ENCODE measurements around the gene GMPPA. TPM values are rescaled to one million over a fixed set of nuclear protein-coding genes. Genes with fewer than 3 reads are reported as not detected.

The GMPPA gene
- total RNA-seq, 1 experiment from 2014 or later, result 89.6 TPM

DNA sequence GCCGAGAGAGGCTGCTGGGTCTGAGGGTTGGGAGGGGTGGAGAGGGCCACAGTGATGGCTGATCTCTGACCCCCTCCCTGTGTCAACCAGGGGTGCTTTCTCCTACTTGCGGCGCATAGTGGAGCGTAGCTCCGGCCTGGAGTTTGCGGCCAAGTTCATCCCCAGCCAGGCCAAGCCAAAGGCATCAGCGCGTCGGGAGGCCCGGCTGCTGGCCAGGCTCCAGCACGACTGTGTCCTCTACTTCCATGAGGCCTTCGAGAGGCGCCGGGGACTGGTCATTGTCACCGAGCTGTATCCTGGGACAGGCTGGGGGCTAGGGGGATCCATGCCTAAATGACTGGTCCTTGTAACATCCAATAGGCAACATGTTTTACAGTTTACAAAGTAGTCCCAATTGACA lies 20.9 kb upstream of the GMPPA start:
- Histone ChIP-seq H3K9me3 (no peaks in the 10 kb centered on the region), H3K4me3 (no peak overlapping the region), H3K36me3 (no peaks in the 10 kb centered on the region), H3K27me3 (no peaks in the 10 kb centered on the region)
- no peak for DNase-seq

DNA sequence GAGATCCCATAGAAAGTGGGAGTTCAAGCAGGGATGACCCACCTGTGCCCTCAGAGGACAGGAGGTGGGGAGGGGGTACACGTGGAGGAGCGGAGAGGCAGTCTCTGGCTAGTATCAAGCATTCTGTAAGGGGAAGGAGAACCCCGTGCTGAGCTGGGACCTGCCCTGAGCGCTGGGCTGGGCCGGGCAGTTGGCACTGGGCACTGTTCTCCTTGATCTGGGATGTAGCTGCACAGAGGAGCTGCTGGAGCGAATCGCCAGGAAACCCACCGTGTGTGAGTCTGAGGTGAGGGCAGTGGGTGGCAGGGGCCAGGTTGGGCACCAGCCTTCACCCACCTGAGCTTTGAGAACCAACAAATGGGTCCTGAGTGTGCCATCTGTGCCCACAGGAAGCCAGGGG lies 19.8 kb upstream of the GMPPA start:
- no peaks in the 10 kb centered on the region for H3K27me3 ChIP-seq
- H3K36me3 ChIP-seq, result no peaks in the 10 kb centered on the region

DNA sequence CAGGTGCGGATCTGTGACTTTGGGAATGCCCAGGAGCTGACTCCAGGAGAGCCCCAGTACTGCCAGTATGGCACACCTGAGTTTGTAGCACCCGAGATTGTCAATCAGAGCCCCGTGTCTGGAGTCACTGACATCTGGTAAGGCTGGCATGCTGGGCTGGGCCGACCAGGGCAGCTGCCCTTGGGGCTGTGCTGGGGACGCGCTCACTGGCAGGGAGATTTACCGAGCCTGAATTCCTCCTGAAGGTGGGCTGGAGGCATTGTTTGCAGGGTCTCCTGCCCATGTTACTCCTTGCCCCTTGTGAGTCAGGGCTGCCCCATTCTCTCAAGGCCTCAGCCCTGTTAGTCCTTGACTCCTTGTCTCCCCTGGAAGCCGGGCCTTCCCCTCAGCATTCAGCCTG lies 18.7 kb upstream of the GMPPA start:
- DNase-seq, result no peak
- Histone ChIP-seq H3K27me3 (no peaks in the 10 kb centered on the region), H3K4me3 (no peak overlapping the region), H3K9me3 (no peaks in the 10 kb centered on the region), H3K36me3 (no peaks in the 10 kb centered on the region)

More for the DNA sequence above, 19.8 kb upstream of the GMPPA start:
- DNase-seq, result no peak
- no peaks in the 10 kb centered on the region for H3K9me3 ChIP-seq
- no peak overlapping the region for H3K4me3 ChIP-seq

DNA sequence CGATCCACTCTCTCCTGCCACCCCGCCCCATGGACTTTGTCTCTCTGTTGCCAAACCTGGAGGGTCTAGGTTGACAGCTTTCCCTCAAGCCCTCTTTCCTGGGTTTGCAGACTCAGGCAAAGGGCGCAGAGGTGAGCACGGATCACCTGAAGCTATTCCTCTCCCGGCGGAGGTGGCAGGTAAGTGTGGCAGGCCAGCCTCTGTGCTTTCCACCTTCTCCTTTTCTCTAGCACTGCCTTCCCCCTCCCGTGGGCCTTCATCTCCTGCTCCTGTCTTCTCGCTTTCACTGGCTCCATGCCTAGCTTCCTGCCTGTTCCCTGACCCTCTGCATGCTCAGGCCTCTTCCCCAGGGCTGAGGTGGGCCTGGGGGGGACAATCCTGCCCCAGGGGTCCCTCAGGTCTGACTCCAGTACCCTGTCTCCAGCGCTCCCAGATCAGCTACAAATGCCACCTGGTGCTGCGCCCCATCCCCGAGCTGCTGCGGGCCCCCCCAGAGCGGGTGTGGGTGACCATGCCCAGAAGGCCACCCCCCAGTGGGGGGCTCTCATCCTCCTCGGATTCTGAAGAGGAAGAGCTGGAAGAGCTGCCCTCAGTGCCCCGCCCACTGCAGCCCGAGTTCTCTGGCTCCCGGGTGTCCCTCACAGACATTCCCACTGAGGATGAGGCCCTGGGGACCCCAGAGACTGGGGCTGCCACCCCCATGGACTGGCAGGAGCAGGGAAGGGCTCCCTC lies 15.9 kb upstream of the GMPPA start:
- DNase-seq, result no peak
- Histone ChIP-seq H3K27me3 (no peaks in the 10 kb centered on the region), H3K9me3 (no peaks in the 10 kb centered on the region), H3K4me3 (no peak overlapping the region), H3K36me3 (no peaks in the 10 kb centered on the region)

DNA sequence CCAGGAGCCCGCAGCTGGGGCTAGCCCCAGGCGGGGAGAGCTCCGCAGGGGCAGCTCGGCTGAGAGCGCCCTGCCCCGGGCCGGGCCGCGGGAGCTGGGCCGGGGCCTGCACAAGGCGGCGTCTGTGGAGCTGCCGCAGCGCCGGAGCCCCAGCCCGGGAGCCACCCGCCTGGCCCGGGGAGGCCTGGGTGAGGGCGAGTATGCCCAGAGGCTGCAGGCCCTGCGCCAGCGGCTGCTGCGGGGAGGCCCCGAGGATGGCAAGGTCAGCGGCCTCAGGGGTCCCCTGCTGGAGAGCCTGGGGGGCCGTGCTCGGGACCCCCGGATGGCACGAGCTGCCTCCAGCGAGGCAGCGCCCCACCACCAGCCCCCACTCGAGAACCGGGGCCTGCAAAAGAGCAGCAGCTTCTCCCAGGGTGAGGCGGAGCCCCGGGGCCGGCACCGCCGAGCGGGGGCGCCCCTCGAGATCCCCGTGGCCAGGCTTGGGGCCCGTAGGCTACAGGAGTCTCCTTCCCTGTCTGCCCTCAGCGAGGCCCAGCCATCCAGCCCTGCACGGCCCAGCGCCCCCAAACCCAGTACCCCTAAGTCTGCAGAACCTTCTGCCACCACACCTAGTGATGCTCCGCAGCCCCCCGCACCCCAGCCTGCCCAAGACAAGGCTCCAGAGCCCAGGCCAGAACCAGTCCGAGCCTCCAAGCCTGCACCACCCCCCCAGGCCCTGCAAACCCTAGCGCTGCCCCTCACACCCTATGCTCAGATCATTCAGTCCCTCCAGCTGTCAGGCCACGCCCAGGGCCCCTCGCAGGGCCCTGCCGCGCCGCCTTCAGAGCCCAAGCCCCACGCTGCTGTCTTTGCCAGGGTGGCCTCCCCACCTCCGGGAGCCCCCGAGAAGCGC lies 15.0 kb upstream of the GMPPA start:
- no peaks in the 10 kb centered on the region for H3K27me3 ChIP-seq
- H3K9me3 ChIP-seq, result no peaks in the 10 kb centered on the region
- no peaks in the 10 kb centered on the region for H3K36me3 ChIP-seq
- DNase-seq, result no peak
- H3K4me3 ChIP-seq, result no peak overlapping the region

DNA sequence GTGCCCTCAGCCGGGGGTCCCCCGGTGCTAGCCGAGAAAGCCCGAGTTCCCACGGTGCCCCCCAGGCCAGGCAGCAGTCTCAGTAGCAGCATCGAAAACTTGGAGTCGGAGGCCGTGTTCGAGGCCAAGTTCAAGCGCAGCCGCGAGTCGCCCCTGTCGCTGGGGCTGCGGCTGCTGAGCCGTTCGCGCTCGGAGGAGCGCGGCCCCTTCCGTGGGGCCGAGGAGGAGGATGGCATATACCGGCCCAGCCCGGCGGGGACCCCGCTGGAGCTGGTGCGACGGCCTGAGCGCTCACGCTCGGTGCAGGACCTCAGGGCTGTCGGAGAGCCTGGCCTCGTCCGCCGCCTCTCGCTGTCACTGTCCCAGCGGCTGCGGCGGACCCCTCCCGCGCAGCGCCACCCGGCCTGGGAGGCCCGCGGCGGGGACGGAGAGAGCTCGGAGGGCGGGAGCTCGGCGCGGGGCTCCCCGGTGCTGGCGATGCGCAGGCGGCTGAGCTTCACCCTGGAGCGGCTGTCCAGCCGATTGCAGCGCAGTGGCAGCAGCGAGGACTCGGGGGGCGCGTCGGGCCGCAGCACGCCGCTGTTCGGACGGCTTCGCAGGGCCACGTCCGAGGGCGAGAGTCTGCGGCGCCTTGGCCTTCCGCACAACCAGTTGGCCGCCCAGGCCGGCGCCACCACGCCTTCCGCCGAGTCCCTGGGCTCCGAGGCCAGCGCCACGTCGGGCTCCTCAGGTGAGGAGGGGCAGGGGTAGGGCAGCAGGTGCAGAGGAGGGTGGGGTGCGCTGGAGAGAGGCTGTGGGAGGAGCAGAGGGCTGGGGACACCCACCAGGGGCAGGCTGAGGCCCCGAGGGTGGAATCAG lies 14.1 kb upstream of the GMPPA start:
- no peak for DNase-seq
- no peak overlapping the region for H3K4me3 ChIP-seq
- H3K36me3 ChIP-seq, result no peaks in the 10 kb centered on the region
- H3K9me3 ChIP-seq, result no peaks in the 10 kb centered on the region
- H3K27me3 ChIP-seq, result no peaks in the 10 kb centered on the region

DNA sequence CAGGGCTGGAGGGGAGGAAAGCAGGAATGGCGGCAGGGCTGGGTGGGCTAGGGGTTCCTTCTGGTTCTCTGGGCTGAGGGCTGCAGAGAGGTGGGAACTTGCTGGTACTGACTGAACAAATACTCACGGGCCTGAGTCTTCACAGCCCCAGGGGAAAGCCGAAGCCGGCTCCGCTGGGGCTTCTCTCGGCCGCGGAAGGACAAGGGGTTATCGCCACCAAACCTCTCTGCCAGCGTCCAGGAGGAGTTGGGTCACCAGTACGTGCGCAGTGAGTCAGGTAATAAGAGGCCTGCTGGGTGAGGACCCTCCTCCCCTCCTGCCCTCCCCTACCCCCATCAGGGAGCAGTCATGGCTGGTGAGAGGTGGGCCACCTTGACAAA lies 13.5 kb upstream of the GMPPA start:
- H3K27me3 ChIP-seq, result no peaks in the 10 kb centered on the region
- no peaks in the 10 kb centered on the region for H3K9me3 ChIP-seq
- H3K4me3 ChIP-seq, result no peak overlapping the region
- no peak for DNase-seq
- H3K36me3 ChIP-seq, result no peaks in the 10 kb centered on the region

DNA sequence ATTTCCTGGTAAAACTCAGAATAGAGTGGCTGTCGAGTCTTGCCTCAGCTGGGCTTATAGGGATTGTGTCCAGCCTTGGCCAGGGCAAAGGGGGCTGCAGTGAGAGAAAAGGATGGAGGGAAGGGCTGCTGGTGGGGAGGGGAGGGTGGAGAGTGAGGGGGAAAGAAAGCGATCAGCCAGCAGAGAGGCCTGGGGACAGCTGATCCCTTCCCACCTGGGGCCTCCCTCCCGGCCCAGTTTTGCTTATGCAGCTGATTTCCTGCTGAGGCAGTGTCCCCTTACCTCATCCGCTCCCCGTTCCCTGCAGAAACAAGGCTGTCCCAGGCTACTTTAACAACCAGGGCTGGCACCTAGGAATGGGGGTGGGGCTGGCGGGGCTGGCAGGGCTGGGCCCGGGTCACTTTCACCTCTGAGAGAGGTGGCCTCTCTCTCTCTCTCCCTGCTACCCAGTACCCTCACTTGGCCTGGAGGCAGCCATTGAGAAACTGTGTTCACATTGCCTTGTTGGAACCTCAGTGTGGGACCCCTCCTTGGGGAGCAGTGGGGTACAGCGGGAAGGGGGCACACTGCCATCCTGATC lies 12.2 kb upstream of the GMPPA start:
- no peak for DNase-seq
- Histone ChIP-seq H3K4me3 (no peak overlapping the region), H3K27me3 (no peaks in the 10 kb centered on the region), H3K9me3 (no peaks in the 10 kb centered on the region), H3K36me3 (no peaks in the 10 kb centered on the region)

DNA sequence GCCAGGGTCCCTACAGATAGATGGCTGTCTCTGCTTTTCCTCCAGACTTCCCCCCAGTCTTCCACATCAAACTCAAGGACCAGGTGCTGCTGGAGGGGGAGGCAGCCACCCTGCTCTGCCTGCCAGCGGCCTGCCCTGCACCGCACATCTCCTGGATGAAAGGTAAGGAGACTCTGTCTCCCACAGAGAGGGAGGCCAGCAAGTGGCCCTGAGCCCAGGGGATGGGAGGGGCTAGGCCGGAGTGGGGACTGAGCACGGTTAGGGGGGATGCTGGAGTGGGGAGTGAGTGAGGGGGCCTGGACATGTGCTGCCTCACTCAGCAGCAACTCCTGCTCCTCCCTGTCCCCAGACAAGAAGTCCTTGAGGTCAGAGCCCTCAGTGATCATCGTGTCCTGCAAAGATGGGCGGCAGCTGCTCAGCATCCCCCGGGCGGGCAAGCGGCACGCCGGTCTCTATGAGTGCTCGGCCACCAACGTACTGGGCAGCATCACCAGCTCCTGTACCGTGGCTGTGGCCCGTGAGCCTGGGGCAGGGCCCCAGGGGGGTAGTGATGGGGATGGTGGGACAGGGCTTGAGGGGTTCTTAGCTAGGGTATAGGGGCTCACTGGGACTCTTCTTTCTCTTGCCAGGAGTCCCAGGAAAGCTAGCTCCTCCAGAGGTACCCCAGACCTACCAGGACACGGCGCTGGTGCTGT lies 10.4 kb upstream of the GMPPA start:
- no peaks in the 10 kb centered on the region for H3K9me3 ChIP-seq
- no peaks in the 10 kb centered on the region for H3K36me3 ChIP-seq
- no peak overlapping the region for H3K4me3 ChIP-seq
- no peaks in the 10 kb centered on the region for H3K27me3 ChIP-seq
- DNase-seq, result no peak

DNA sequence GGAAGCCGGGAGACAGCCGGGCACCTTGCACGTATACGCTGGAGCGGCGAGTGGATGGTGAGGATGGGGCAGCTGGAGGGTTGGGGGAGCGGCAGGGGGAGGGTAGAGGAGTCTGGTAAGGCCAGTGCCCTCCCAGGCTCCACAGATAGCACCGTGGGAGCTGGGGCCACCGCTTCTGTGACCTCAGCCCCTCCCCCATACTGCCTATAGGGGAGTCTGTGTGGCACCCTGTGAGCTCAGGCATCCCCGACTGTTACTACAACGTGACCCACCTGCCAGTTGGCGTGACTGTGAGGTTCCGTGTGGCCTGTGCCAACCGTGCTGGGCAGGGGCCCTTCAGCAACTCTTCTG lies 9.9 kb upstream of the GMPPA start:
- Histone ChIP-seq H3K36me3 (no peaks in the 10 kb centered on the region), H3K4me3 (no peak overlapping the region), H3K27me3 (no peaks in the 10 kb centered on the region), H3K9me3 (no peaks in the 10 kb centered on the region)
- DNase-seq, result no peak

DNA sequence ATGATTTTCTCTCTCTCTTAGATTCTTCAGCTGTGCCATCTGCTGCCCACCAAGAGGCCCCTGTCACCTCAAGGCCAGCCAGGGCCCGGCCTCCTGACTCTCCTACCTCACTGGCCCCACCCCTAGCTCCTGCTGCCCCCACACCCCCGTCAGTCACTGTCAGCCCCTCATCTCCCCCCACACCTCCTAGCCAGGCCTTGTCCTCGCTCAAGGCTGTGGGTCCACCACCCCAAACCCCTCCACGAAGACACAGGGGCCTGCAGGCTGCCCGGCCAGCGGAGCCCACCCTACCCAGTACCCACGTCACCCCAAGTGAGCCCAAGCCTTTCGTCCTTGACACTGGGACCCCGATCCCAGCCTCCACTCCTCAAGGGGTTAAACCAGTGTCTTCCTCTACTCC lies 9.4 kb upstream of the GMPPA start:
- no peaks in the 10 kb centered on the region for H3K36me3 ChIP-seq
- no peak overlapping the region for H3K4me3 ChIP-seq
- H3K9me3 ChIP-seq, result no peaks in the 10 kb centered on the region
- no peaks in the 10 kb centered on the region for H3K27me3 ChIP-seq
- no peak for DNase-seq

DNA sequence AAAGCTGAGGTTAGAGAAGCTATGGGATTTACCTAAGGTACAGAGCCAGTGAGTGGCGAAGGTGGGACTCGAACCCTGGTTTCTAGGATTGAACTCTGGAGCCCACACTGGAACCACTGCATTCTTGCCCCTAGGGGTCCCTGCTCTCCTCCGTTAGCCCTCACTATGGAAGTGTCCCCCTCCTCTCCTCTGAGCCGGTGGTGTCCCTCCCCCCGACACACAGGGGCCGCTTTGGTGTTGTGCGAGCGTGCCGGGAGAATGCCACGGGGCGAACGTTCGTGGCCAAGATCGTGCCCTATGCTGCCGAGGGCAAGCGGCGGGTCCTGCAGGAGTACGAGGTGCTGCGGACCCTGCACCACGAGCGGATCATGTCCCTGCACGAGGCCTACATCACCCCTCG lies 8.5 kb upstream of the GMPPA start:
- DNase-seq, result no peak

DNA sequence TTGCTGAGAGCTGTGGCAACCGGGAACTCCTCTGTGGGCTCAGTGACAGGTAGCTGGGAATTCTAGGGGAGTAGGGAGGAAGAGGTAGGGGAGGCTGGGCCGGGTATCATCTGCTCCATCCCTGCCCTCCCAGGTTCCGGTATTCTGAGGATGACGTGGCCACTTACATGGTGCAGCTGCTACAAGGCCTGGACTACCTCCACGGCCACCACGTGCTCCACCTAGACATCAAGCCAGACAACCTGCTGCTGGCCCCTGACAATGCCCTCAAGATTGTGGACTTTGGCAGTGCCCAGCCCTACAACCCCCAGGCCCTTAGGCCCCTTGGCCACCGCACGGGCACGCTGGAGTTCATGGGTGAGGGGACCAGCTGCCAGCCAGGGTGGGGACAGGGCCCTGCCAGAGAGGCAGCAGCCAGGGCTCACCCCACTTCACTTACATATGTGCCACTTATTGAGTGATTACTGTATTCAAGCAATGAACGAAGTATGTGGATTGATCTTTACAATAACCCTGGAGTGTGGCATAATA lies 8.0 kb upstream of the GMPPA start:
- Histone ChIP-seq H3K27me3 (no peaks in the 10 kb centered on the region), H3K9me3 (no peaks in the 10 kb centered on the region), H3K4me3 (no peak overlapping the region), H3K36me3 (no peaks in the 10 kb centered on the region)
- DNase-seq, result no peak

More for the DNA sequence above, 8.5 kb upstream of the GMPPA start:
- Histone ChIP-seq H3K36me3 (no peaks in the 10 kb centered on the region), H3K4me3 (no peak overlapping the region), H3K9me3 (no peaks in the 10 kb centered on the region), H3K27me3 (no peaks in the 10 kb centered on the region)

DNA sequence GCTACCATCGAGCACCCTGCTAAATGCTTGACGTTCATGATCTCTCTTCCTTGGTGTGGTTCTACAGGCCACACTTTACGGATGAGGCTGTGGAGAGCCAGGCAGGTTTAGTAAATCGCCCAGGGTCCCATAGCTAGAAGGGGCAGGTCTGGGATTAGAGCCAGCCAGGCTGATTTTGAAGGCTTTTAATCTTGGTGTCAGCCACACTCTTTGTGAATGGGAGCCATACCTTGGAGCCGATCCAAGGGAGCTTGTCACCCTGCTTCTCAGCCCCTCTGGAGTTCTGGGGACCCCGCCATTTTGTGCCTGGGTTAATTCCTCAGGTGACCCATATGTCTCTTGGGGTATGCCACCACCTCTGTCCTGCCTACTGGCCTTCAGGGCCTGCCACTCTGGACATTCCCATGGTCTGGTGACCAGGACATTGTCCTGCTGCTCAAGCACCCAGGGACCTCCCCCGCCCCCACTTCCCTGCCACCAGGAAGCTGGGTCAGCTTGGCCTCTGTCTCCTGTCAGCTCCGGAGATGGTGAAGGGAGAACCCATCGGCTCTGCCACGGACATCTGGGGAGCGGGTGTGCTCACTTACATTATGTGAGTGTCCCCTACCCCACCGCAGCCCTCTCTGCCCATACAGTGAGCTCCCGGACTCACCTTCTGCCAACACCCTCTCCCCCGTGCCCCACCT lies 7.3 kb upstream of the GMPPA start:
- Histone ChIP-seq H3K36me3 (no peaks in the 10 kb centered on the region), H3K4me3 (no peak overlapping the region), H3K9me3 (no peaks in the 10 kb centered on the region), H3K27me3 (no peaks in the 10 kb centered on the region)
- no peak for DNase-seq

DNA sequence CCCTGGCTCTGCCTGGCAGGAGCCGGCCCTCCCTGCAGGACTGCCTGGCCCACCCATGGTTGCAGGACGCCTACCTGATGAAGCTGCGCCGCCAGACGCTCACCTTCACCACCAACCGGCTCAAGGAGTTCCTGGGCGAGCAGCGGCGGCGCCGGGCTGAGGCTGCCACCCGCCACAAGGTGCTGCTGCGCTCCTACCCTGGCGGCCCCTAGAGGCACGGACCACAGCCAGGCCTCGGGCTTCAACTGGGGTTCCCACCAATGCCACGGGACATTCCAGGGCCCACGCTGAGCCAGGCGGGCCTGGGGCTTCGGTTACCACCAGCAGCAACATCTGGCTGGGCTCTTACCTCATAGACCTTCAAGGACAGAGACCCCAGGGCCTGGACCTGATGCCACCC lies 6.1 kb upstream of the GMPPA start:
- no peak overlapping the region for H3K4me3 ChIP-seq
- no peak for DNase-seq
- no peaks in the 10 kb centered on the region for H3K27me3 ChIP-seq
- no peaks in the 10 kb centered on the region for H3K9me3 ChIP-seq
- no peaks in the 10 kb centered on the region for H3K36me3 ChIP-seq

DNA sequence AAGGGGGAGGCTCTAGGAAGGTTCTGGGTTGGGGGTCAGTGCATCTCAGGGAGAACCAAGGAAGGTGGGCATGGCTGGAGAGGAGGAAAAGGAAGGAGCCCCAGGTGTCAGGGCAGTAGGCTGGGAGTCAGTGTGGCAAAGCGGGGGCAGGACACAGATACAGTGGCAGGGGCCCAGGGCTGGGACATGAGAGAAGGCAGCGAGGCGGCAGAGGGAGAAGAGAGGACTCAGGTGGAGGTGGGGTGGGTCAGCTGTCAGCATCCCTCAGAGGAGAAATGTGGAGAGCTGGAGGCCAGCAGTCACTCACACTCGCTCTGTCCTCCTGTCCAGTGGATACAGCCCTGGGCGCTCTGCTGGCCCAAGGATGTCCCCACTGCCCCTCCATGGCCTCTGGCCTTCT lies 5.6 kb upstream of the GMPPA start:
- H3K4me3 ChIP-seq, result no peak overlapping the region
- H3K36me3 ChIP-seq, result no peaks in the 10 kb centered on the region
- no peak for DNase-seq
- no peaks in the 10 kb centered on the region for H3K9me3 ChIP-seq
- H3K27me3 ChIP-seq, result no peaks in the 10 kb centered on the region
